GM04504 (cell line): ENCODE data around the gene HSP90B1.
A peak's percentile ranks its signal among the peaks of the same experiment; 100 is the strongest.

ENCODE experiments used
- DNase-seq: peaks from one replicate; pipeline ENCODE4 v3.0.0-alpha.2; 2012; ENCODE audit warnings: low read depth

HSP90B1 gene

GRCh38 chr12:103929784-103930033, 501 bp upstream of the HSP90B1 start:
- no peak for DNase-seq

DNA sequence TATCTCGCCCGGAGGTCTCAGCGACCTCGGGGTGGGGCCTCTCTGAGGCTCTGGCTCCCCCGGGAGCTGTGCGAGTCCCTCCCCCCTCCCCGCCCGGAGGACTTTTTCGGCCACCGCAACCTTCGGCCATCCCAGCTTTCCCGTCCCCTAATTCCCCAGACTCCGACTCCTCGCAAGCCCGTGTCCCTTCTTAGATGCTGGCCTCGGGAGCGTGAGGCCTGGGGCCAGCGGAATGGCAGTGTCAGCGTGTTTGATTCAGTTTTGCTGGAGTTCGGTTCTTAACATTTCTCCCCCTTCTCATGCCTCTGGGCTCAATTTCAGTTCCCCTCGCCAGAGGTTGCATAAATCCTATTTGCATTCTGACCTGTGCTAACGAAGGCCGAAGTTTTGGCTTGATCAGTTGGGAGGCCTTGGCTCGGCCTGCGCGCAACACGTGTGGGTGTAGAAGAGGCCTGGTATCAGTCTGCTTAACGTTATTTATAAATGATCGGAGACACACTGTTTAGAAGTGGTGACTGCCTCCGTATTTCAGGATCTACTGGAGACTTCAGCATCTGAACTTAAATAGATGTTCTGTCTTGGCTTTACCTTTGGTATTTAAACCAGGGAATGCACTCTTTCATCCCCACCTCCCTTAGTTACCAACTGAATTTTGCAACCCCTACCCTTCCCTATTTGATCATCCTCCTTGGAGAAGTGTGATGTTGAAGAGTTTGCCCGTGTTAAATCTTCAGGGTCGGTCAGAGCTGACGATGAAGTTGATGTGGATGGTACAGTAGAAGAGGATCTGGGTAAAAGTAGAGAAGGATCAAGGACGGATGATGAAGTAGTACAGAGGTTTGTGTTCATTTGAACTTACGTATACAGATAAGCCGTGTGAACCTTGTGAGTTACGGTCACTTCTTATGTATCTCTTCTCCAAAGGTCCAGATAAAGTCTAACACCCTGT, 851 bp downstream of the HSP90B1 start:
- DNase-seq = no peak

DNA sequence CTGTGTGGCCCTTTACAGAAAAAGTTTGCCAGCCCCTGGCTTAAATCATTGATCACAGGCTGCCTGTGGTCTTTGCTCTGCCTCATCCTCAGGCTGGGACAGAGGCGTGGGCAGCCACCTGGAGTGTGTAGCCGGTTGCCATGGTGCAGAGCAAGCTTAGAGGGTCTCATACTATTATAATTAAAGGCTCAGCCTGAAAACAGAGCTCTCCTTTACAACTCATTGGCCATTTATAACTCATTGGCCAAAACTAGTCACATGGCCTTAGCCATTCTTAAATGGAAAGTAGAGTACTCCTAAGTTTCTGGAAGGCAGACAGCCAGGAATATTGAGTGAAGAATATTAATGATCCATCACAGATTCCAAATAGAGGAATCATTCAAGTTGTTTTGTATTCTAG, 3.0 kb downstream of the HSP90B1 start:
- DNase-seq = no peak

GRCh38 chr12:103936679-103937078, 6.5 kb downstream of the HSP90B1 start:
- no peak for DNase-seq

DNA sequence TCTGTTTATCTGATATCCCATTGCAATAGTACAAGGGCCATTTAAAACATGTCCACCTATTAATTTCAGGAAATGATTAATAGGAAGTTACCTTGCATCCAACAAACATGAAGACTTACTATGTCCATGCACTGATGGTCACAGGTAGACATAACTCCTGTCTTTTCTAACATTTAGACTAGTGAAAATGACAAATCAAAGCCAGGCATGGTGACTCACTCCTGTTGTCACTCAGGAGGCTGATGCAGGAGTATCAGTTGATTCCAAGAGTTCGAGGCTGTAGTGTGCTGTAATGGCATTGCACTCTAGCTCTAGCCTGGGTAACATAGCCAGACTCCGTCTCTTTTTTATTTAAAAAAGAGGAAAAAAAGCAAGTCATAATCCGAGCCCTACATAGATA, 14.8 kb downstream of the HSP90B1 start:
- no peak for DNase-seq

GRCh38 chr12:103947871-103948555, 17.8 kb downstream of the HSP90B1 start:
- DNase-seq = no peak

GRCh38 chr12:103948746-103949406, 18.7 kb downstream of the HSP90B1 start:
- DNase-seq = no peak

DNA sequence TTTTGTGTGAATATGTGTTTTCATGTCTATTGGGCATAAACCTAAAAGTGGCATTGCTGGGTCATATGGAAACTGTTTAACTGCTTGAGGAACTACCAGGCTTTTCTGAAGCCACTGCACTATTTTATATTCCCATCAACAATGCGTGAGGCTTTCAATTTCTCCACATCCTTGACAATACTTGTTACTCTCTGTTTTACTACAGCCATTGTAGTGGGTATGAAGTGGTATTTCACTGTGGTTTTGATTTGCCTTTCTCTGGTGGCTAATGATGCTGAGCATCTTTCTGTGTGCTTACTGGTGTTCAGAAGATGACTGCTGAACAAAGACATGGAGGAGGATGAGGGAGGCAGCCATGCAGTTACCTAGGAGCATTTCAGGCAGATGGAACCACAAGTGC, 22.3 kb downstream of the HSP90B1 start:
- no peak for DNase-seq

DNA sequence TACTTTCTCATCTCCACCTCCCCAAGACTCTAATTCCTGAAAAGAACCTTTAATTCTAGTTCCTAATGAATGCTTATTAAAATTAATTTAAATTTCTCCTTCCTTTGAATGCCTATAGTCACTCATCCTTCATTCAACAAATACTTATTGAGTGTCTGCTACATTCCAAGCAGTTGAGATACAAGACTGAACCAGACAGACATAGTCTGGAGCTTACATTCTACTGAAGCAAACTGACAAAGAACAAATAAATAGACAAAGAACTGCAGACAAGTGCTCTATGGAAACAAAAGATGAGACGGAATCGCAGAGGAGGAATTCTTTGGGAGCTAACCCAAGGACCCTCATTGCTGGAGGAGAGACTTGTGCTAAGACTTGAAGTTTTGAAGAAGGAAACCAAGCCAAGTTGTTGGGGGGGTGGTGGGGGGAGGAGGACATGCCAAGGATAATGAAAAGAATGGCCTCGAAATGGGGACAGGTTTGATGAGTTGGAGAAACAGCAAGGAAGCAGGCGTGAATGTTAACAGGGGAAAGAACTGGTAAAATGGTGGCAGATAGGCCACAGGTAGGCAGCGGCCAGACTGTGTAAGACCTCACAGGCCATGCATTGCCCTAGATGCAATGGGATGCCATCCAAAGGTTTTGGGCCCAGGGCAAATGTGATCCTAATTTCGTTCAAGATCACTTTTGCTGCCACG, 25.8 kb downstream of the HSP90B1 start:
- DNase-seq = no peak

DNA sequence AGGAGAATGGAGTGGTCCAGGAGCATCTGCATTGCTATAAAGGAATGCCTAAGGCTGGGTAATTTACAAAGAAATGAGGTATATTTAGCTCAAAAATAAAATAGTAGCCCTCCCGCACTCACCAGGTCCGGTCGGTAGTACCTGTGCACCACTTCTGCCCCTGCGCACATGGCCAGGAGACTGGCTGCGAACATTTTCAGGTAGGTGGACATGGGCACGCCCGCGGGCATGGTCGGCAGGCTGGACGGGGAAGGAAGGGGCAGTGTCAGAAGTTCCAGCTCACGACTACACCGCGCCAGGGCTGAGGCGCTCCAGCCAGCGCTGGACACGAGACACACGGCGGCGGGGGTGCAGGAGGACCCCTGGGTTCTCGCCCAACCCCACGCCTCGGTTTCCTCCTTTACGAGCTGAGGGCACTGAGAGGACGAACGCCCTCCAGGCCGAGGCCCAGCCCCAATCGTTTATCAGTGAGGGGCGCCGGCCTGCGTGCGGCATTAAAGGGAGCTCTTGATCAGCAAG, 26.4 kb downstream of the HSP90B1 start:
- DNase-seq = no peak

DNA sequence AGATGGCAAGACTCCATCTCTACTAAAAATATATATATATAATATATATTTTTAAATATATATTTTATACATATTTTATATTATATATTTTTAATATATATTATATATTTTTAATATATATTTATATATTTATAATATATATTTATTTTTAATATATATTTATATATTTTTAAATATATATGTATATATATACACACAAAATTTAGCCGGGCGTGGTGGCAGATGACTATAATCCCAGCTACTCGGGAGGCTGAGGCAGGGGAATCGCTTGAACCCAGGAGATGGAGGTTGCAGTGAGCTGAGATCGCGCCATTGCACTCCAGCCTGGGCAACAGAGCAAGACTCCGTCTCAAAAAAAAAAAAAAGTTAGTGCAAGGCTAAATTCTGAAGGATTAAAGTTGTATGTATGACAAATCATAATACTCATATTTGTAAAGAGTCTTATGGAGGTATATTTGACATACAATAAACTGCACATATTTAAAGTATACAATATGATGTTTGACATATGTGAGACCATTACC, 27.7 kb downstream of the HSP90B1 start:
- no peak for DNase-seq

- DNase-seq = no peak
Observed at GRCh38 chr12:103958621-103959020, 28.4 kb downstream of the HSP90B1 start.

- no peak for DNase-seq
Observed at GRCh38 chr12:103960616-103961227, 30.5 kb downstream of the HSP90B1 start.

DNA sequence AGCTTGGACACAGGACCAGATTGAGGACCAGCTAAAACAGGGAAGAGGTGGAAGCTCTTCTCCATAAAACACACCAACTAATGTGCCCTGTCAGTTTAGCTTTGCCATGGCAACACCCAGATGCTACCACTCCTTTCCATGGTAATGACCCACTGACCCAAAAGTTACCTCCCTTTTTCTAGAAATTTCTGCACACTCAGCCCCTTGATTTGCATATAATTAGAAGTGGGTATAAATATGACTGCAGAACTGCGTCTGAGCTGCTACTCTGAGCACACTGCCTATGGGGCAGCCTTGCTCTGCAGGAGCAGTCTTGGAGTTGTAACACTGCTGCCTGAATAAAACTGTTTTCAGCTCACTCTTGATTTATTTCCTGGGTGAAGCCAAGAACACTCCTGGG, 32.3 kb downstream of the HSP90B1 start:
- no peak for DNase-seq

GRCh38 chr12:103964805-103965204, 34.6 kb downstream of the HSP90B1 start:
- no peak for DNase-seq

- no peak for DNase-seq
Observed at GRCh38 chr12:103965255-103965589, 35.0 kb downstream of the HSP90B1 start.

- peak; percentile 97 for DNase-seq
Observed at GRCh38 chr12:103965590-103966504, 35.6 kb downstream of the HSP90B1 start, which contains the start of gene TDG. Gene TDG, plus strand, starts transcription at chr12:103965872. Its CDS starts 166 bp downstream, at chr12:103966038.

DNA sequence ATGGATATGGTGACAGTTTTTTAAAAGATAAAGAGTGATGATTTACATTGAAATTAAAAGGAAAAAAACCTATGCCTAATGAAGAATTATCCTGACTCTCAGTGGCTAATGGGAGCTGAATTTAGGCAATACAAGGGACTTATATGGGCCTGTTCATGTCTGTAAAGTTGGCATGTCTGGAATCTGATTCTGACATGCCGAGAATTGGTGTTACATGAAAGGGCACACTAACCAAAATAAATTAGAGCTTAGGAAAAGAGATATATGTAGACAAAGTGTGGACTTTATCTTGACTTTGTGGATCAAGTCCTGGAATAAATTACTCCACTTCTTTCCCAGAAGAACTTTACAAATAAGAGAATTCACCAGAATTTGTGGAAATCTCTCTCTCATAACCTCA, 36.5 kb downstream of the HSP90B1 start:
- no peak for DNase-seq

- no peak for DNase-seq
Observed at GRCh38 chr12:103969391-103969790, 39.2 kb downstream of the HSP90B1 start.

DNA sequence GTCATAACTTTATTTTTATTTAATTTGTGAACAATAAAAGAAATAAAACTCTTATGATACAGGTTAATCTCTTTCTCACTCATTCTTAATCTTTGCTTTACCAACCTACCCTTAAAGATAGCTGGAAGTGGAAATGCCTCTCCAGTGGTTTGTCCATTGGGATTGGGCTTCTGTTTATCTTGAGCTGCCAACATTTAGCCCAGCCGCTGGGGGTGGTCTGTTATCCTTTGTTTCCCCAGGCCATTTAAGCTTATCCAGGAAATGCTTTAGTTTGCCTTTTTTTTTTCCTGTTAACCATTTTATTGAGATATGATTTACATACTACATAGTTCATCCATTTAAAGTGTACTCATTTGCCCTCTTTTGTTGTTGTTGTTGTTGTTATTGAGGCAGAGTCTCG, 43.7 kb downstream of the HSP90B1 start:
- no peak for DNase-seq
